ENCODE data around the gene FILIP1. TPM values are rescaled to one million over a fixed set of nuclear protein-coding genes. Genes with fewer than 3 reads are reported as not detected.
"Not testable (repeated sequence)": the region's sequence is repeated elsewhere in the genome, so short reads cannot be mapped to it uniquely, and the experiment has no call there.

The FILIP1 gene
- total and polyA plus RNA-seq, 10 of the 15 experiments (the other 5 are each of a cell fraction or from before 2014, with no cell fraction given) = 0.23 to 2.0 (median 0.44) TPM

DNA sequence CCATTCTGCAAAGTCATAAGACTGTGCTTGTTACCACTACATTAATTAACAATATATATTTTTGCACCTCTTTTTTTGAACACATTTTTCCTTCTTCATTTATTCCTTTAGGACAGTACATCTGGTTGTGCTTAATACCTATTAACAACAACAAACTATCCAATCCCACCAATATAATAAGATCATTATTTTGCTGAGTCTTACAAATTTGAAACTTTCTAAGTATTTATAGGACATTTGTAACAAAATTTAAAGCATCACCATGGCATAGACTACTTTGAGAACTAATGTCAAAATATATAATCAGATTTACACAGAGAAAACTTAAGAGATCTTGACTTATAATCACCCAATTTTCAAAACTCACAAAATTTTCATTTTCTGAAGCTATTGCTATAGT is 47.9 kb downstream of the FILIP1 start (continued):
- TF ChIP-seq, protein P1, sequence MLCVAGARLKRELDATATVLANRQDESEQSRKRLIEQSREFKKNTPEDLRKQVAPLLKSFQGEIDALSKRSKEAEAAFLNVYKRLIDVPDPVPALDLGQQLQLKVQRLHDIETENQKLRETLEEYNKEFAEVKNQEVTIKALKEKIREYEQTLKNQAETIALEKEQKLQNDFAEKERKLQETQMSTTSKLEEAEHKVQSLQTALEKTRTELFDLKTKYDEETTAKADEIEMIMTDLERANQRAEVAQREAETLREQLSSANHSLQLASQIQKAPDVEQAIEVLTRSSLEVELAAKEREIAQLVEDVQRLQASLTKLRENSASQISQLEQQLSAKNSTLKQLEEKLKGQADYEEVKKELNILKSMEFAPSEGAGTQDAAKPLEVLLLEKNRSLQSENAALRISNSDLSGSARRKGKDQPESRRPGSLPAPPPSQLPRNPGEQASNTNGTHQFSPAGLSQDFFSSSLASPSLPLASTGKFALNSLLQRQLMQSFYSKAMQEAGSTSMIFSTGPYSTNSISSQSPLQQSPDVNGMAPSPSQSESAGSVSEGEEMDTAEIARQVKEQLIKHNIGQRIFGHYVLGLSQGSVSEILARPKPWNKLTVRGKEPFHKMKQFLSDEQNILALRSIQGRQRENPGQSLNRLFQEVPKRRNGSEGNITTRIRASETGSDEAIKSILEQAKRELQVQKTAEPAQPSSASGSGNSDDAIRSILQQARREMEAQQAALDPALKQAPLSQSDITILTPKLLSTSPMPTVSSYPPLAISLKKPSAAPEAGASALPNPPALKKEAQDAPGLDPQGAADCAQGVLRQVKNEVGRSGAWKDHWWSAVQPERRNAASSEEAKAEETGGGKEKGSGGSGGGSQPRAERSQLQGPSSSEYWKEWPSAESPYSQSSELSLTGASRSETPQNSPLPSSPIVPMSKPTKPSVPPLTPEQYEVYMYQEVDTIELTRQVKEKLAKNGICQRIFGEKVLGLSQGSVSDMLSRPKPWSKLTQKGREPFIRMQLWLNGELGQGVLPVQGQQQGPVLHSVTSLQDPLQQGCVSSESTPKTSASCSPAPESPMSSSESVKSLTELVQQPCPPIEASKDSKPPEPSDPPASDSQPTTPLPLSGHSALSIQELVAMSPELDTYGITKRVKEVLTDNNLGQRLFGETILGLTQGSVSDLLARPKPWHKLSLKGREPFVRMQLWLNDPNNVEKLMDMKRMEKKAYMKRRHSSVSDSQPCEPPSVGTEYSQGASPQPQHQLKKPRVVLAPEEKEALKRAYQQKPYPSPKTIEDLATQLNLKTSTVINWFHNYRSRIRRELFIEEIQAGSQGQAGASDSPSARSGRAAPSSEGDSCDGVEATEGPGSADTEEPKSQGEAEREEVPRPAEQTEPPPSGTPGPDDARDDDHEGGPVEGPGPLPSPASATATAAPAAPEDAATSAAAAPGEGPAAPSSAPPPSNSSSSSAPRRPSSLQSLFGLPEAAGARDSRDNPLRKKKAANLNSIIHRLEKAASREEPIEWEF (IDR thresholded peaks at IDR 0.05; ENCODE audit: insufficient replicate concordance, low read depth, low read length) = no peak

DNA sequence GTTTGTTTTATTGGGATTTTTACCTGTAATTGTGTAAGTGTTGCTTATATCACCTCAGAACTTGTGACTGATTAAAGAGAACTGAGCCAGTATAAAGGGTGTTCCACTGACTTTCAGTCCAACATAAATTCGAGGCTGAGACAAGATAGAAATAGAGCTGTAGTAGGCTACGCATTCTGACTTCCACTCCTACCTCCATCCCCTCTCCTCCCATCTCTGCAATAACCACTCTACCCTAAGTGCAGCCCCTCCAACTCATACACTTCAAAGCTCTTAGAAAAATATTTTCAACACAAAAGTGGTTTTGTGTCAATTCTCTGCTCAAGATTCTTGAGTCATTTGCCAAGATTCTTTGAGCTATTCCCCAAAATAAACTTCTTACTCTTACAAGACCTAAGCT is 48.7 kb downstream of the FILIP1 start:
- Histone ChIP-seq H3K9me3 (replicated peaks; ENCODE audit: control insufficient read depth, insufficient read depth, low read length) (no peaks in the 10 kb centered on the region), H3K79me2 (ENCODE audit: control insufficient read depth, insufficient read depth, low read length) (no peaks in the 10 kb centered on the region), H3K4me3 (no peak overlapping the region), H3K36me3 (ENCODE audit: control insufficient read depth in 2 of 2, insufficient read depth in 2 of 2, low read length in 1 of 2) (no peaks in the 10 kb centered on the region), H3K4me1 (ENCODE audit: control insufficient read depth, insufficient read depth, low read length) (no peaks in the 10 kb centered on the region), H3K9ac (ENCODE audit: control insufficient read depth, insufficient read depth, low read length) (no peak overlapping the region), H4K20me1 (ENCODE audit: control insufficient read depth, insufficient read depth) (no peaks in the 10 kb centered on the region), H2AFZ (ENCODE audit: control insufficient read depth, low read depth, low read length) (no peak overlapping the region), H3K4me2 (ENCODE audit: control insufficient read depth, insufficient read depth) (no peak overlapping the region), H3K27me3 (replicated peaks in 1 of 2; ENCODE audit: control insufficient read depth in 2 of 2, insufficient read depth in 2 of 2, low read length in 1 of 2) (no peaks in the 10 kb centered on the region), H3K27ac (ENCODE audit: control insufficient read depth, insufficient read depth) (no peak overlapping the region)
- FAIRE-seq (no peak), DNase-seq (ENCODE audit: low read depth, low spot score) (no peak), ATAC-seq (no peak)
- BruUV-seq (replicated peaks) = no TSS peak
- RAD21 ChIA-PET (ENCODE audit: unreplicated experiment) = interaction anchor here (1.3 to 1.4 kb wide), 2 partner anchors 9 to 72 kb away, joined by 3 read pairs; no protein-coding TSS in a partner anchor
- WGBS (ENCODE audit: insufficient coverage, insufficient replicate concordance, low lambda C conversion rate, missing lambda C conversion rate) = 61% methylated on average over 2 of the region's 2 CpGs
- intact Hi-C loops (cut with micrococcal nuclease; ENCODE audit: unreplicated experiment) = no loop called here
- in situ Hi-C loops (cut with MboI) = no loop called here
- SMC1A ChIA-PET (ENCODE audit: uncharacterized antibody, unreplicated experiment) = interaction anchor here (0.6 to 1.1 kb wide), 7 partner anchors 9 to 49 kb away, joined by 3 to 5 read pairs (median 3); partner anchors contain the start of gene FILIP1
- POLR2A ChIA-PET = no interaction called here
- CTCF ChIA-PET = interaction anchor here (1.6 kb wide), 1 partner anchor 16 kb away, joined by 3 read pairs; no protein-coding TSS in a partner anchor
- TF ChIP-seq CHD4 (IDR thresholded peaks at IDR 0.05) (no peak), ZNF207 (IDR thresholded peaks at IDR 0.05; ENCODE audit: borderline replicate concordance) (no peak), FOS (IDR thresholded peaks at IDR 0.05; ENCODE audit: borderline replicate concordance, extremely low read depth, insufficient read length) (no peak), SUZ12 (IDR thresholded peaks at IDR 0.05; ENCODE audit: unreplicated experiment) (no peak), WRNIP1 (IDR thresholded peaks at IDR 0.05; ENCODE audit: borderline replicate concordance, low read depth, low read length) (no peak), BACH1 (IDR thresholded peaks at IDR 0.05; ENCODE audit: borderline replicate concordance) (no peak)
- TF ChIP-seq, protein P2, sequence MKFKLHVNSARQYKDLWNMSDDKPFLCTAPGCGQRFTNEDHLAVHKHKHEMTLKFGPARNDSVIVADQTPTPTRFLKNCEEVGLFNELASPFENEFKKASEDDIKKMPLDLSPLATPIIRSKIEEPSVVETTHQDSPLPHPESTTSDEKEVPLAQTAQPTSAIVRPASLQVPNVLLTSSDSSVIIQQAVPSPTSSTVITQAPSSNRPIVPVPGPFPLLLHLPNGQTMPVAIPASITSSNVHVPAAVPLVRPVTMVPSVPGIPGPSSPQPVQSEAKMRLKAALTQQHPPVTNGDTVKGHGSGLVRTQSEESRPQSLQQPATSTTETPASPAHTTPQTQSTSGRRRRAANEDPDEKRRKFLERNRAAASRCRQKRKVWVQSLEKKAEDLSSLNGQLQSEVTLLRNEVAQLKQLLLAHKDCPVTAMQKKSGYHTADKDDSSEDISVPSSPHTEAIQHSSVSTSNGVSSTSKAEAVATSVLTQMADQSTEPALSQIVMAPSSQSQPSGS (IDR thresholded peaks at IDR 0.05; ENCODE audit: low read length) = no peak

DNA sequence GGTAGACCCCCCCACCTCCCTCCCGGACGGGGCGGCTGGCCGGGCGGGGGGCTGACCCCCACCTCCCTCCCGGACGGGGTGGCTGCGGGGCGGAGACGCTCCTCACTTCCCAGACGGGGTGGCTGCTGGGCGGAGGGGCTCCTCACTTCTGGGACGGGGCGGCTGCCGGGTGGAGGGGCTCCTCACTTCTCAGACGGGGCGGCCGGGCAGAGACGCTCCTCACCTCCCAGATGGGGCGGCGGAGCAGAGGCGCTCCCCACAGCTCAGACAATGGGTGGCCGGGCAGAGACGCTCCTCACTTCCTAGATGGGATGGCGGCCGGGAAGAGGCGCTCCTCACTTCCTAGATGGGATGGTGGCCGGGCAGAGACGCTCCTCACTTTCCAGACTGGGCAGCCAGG is 51.7 kb downstream of the FILIP1 start:
- FAIRE-seq; in situ Hi-C loops (cut with MboI); H3K4me2 ChIP-seq (ENCODE audit: control insufficient read depth, insufficient read depth); H3K9me3 ChIP-seq (replicated peaks; ENCODE audit: control insufficient read depth, insufficient read depth, low read length); H3K4me3 ChIP-seq; DNase-seq (ENCODE audit: low read depth, low spot score); CTCF ChIA-PET; H3K79me2 ChIP-seq (ENCODE audit: control insufficient read depth, insufficient read depth, low read length); H2AFZ ChIP-seq (ENCODE audit: control insufficient read depth, low read depth, low read length); BruUV-seq (replicated peaks); H3K9ac ChIP-seq (ENCODE audit: control insufficient read depth, insufficient read depth, low read length); intact Hi-C loops (cut with micrococcal nuclease; ENCODE audit: unreplicated experiment); ATAC-seq; H3K27ac ChIP-seq (ENCODE audit: control insufficient read depth, insufficient read depth); H4K20me1 ChIP-seq (ENCODE audit: control insufficient read depth, insufficient read depth); SMC1A ChIA-PET (ENCODE audit: uncharacterized antibody, unreplicated experiment); H3K4me1 ChIP-seq (ENCODE audit: control insufficient read depth, insufficient read depth, low read length); POLR2A ChIA-PET; RAD21 ChIA-PET (ENCODE audit: unreplicated experiment); H3K27me3 ChIP-seq (replicated peaks in 1 of 2; ENCODE audit: control insufficient read depth in 2 of 2, insufficient read depth in 2 of 2, low read length in 1 of 2); H3K36me3 ChIP-seq (ENCODE audit: control insufficient read depth in 2 of 2, insufficient read depth in 2 of 2, low read length in 1 of 2): not testable (repeated sequence)
- 91% methylated on average over 10 of the region's 29 CpGs for WGBS (ENCODE audit: insufficient coverage, insufficient replicate concordance, low lambda C conversion rate, missing lambda C conversion rate)

All from GM12878 (cell line).